Neuron (in vitro differentiated cells): ENCODE data around the gene DMBX1.
A peak's percentile ranks its signal among the peaks of the same experiment; 100 is the strongest.

Experiments used
- H2AFZ ChIP-seq: one replicate; pipeline ENCODE4 v1.6.1; 2013; ENCODE audit warnings: low read depth, mild to moderate bottlenecking, inconsistent platforms, low read length, moderate library complexity
- H3K27me3 ChIP-seq: one replicate; pipeline ENCODE4 v1.6.1; 2013; ENCODE audit warnings: low read length; ENCODE audit not compliant: insufficient read depth
- H3K36me3 ChIP-seq: one replicate; pipeline ENCODE4 v1.6.1; 2013; ENCODE audit warnings: low read length; ENCODE audit not compliant: insufficient read depth
- H3K4me1 ChIP-seq: one replicate; pipeline ENCODE4 v1.6.1; 2013; ENCODE audit warnings: low read length; ENCODE audit not compliant: insufficient read depth
- H3K4me3 ChIP-seq: 2 replicates; pipeline ENCODE4 v1.5.1; 2013; ENCODE audit warnings: mild to moderate bottlenecking, low read length, moderate library complexity
- H3K9me3 ChIP-seq: one replicate; pipeline ENCODE4 v1.6.1; 2013; ENCODE audit warnings: low read length

The DMBX1 gene

GRCh38 chr1:46464915-46465314, 24.7 kb upstream of the DMBX1 start:
- no peaks in the 10 kb centered on the region for H3K36me3 ChIP-seq
- H3K4me3 ChIP-seq: no peak overlapping the region
- no peak overlapping the region for H2AFZ ChIP-seq
- H3K27me3 ChIP-seq: peaks cover 83% of the 10 kb centered on the region
- H3K4me1 ChIP-seq: peaks cover 9% of the 10 kb centered on the region
- no peaks in the 10 kb centered on the region for H3K9me3 ChIP-seq

- Histone ChIP-seq H3K27me3 (peaks cover 81% of the 10 kb centered on the region), H3K4me3 (peak overlapping the region; percentile 42), H2AFZ (peak overlapping the region; percentile 30), H3K9me3 (no peaks in the 10 kb centered on the region), H3K4me1 (peaks cover 9% of the 10 kb centered on the region), H3K36me3 (no peaks in the 10 kb centered on the region)
Measured at GRCh38 chr1:46465981-46466476, 23.6 kb upstream of the DMBX1 start.

GRCh38 chr1:46466477-46467182, 23.0 kb upstream of the DMBX1 start:
- H3K9me3 ChIP-seq: no peaks in the 10 kb centered on the region
- H3K4me3 ChIP-seq: peak overlapping the region; percentile 42
- no peaks in the 10 kb centered on the region for H3K36me3 ChIP-seq
- peaks cover 9% of the 10 kb centered on the region for H3K4me1 ChIP-seq
- H3K27me3 ChIP-seq: peaks cover 81% of the 10 kb centered on the region
- H2AFZ ChIP-seq: peak overlapping the region; percentile 30

- Histone ChIP-seq H2AFZ (peak overlapping the region; percentile 30), H3K4me1 (peaks cover 9% of the 10 kb centered on the region), H3K27me3 (peaks cover 80% of the 10 kb centered on the region), H3K4me3 (peak overlapping the region; percentile 42), H3K36me3 (no peaks in the 10 kb centered on the region), H3K9me3 (no peaks in the 10 kb centered on the region)
Measured at GRCh38 chr1:46467183-46467504, 22.5 kb upstream of the DMBX1 start.

GRCh38 chr1:46469881-46470280, 19.8 kb upstream of the DMBX1 start:
- no peaks in the 10 kb centered on the region for H3K36me3 ChIP-seq
- no peak overlapping the region for H3K4me3 ChIP-seq
- H3K9me3 ChIP-seq: no peaks in the 10 kb centered on the region
- peaks cover 85% of the 10 kb centered on the region for H3K27me3 ChIP-seq
- peaks cover 9% of the 10 kb centered on the region for H3K4me1 ChIP-seq
- H2AFZ ChIP-seq: no peak overlapping the region

GRCh38 chr1:46471848-46472492, 17.7 kb upstream of the DMBX1 start:
- H3K36me3 ChIP-seq: no peaks in the 10 kb centered on the region
- H3K27me3 ChIP-seq: peaks cover 87% of the 10 kb centered on the region
- H3K4me3 ChIP-seq: no peak overlapping the region
- H3K9me3 ChIP-seq: no peaks in the 10 kb centered on the region
- H2AFZ ChIP-seq: no peak overlapping the region
- peaks cover 3% of the 10 kb centered on the region for H3K4me1 ChIP-seq

GRCh38 chr1:46472498-46473181, 17.0 kb upstream of the DMBX1 start:
- Histone ChIP-seq H3K4me3 (no peak overlapping the region), H3K27me3 (peaks cover 83% of the 10 kb centered on the region), H3K4me1 (no peaks in the 10 kb centered on the region), H3K9me3 (no peaks in the 10 kb centered on the region), H3K36me3 (no peaks in the 10 kb centered on the region), H2AFZ (no peak overlapping the region)

GRCh38 chr1:46473991-46474390, 15.6 kb upstream of the DMBX1 start:
- Histone ChIP-seq H3K9me3 (no peaks in the 10 kb centered on the region), H3K4me1 (no peaks in the 10 kb centered on the region), H3K36me3 (no peaks in the 10 kb centered on the region), H3K4me3 (no peak overlapping the region), H2AFZ (no peak overlapping the region), H3K27me3 (peaks cover 82% of the 10 kb centered on the region)

- Histone ChIP-seq H3K4me3 (no peak overlapping the region), H3K9me3 (no peaks in the 10 kb centered on the region), H3K4me1 (no peaks in the 10 kb centered on the region), H3K36me3 (no peaks in the 10 kb centered on the region), H2AFZ (no peak overlapping the region), H3K27me3 (peaks cover 82% of the 10 kb centered on the region)
Measured at GRCh38 chr1:46474570-46474969, 15.1 kb upstream of the DMBX1 start.

GRCh38 chr1:46476673-46477072, 13.0 kb upstream of the DMBX1 start:
- no peak overlapping the region for H3K4me3 ChIP-seq
- H3K4me1 ChIP-seq: no peaks in the 10 kb centered on the region
- H3K27me3 ChIP-seq: peaks cover 83% of the 10 kb centered on the region

GRCh38 chr1:46477153-46477929, 12.3 kb upstream of the DMBX1 start:
- Histone ChIP-seq H3K4me1 (no peaks in the 10 kb centered on the region), H3K27me3 (peaks cover 84% of the 10 kb centered on the region), H3K9me3 (no peaks in the 10 kb centered on the region), H3K4me3 (no peak overlapping the region), H2AFZ (no peak overlapping the region), H3K36me3 (no peaks in the 10 kb centered on the region)

More at GRCh38 chr1:46476673-46477072, 13.0 kb upstream of the DMBX1 start:
- Histone ChIP-seq H2AFZ (no peak overlapping the region), H3K36me3 (no peaks in the 10 kb centered on the region), H3K9me3 (no peaks in the 10 kb centered on the region)

- Histone ChIP-seq H2AFZ (no peak overlapping the region), H3K27me3 (peaks cover 87% of the 10 kb centered on the region), H3K9me3 (no peaks in the 10 kb centered on the region), H3K4me3 (no peak overlapping the region), H3K4me1 (no peaks in the 10 kb centered on the region), H3K36me3 (no peaks in the 10 kb centered on the region)
Measured at GRCh38 chr1:46478721-46479485, 10.7 kb upstream of the DMBX1 start.
